AG09309 (cell line): ENCODE measurements around the gene TSHZ2.

ENCODE experiments used
- DNase-seq: peaks from one replicate; pipeline ENCODE4 v3.0.0-alpha.2; 2010; ENCODE audit warnings: low read depth
- H3K4me3 ChIP-seq: 2 replicates; pipeline ENCODE4 v1.5.1; 2011; ENCODE audit warnings: mild to moderate bottlenecking, low read depth, low read length, moderate library complexity; ENCODE audit not compliant: control insufficient read depth
- CTCF ChIP-seq: IDR thresholded peaks from 2 replicates; pipeline ENCODE4 v1.5.1; 2011; ENCODE audit warnings: mild to moderate bottlenecking, low read depth, low read length, inconsistent platforms; ENCODE audit not compliant: insufficient read depth, control insufficient read depth; ENCODE audit errors: missing control alignments

The TSHZ2 gene

GRCh38 chr20:53370345-53370961 lies 398.3 kb downstream of the TSHZ2 start:
- H3K4me3 ChIP-seq = no peak overlapping the region
- no peak for DNase-seq
- TF ChIP-seq CTCF = no peak

GRCh38 chr20:53371216-53371615 lies 399.1 kb downstream of the TSHZ2 start:
- TF ChIP-seq CTCF = no peak
- no peak for DNase-seq
- H3K4me3 ChIP-seq = no peak overlapping the region

GRCh38 chr20:53376021-53376420 lies 403.9 kb downstream of the TSHZ2 start:
- no peak overlapping the region for H3K4me3 ChIP-seq
- DNase-seq = no peak
- TF ChIP-seq CTCF = no peak

GRCh38 chr20:53379014-53379832 lies 407.1 kb downstream of the TSHZ2 start:
- DNase-seq = no peak
- TF ChIP-seq CTCF = no peak
- no peak overlapping the region for H3K4me3 ChIP-seq

- TF ChIP-seq CTCF = no peak
- H3K4me3 ChIP-seq = no peak overlapping the region
- DNase-seq = no peak
These were observed 407.6 kb downstream of the TSHZ2 start for GRCh38 chr20:53379833-53380120.

- no peak for TF ChIP-seq CTCF
- DNase-seq = no peak
- no peak overlapping the region for H3K4me3 ChIP-seq
These were observed 409.6 kb downstream of the TSHZ2 start for GRCh38 chr20:53381568-53382262.
